RCC 7860 (cell line): Measurements from ENCODE around the gene FSTL4.

ENCODE experiments used
- DNase-seq: peaks from one replicate; pipeline ENCODE4 v3.0.0-alpha.2; 2015; ENCODE audit warnings: low spot score
- FAIRE-seq: peaks from 2 replicates; lab custom pipeline; 2012; peaks lifted over from hg19 to GRCh38; lab: Jason Lieb, UNC

FSTL4 gene

GRCh38 chr5:133372293-133372937, 239.9 kb downstream of the FSTL4 start:
- DNase-seq (no peak), FAIRE-seq (no peak)

- DNase-seq, result no peak
- FAIRE-seq, result no peak
Observed at GRCh38 chr5:133371371-133372155, 240.8 kb downstream of the FSTL4 start.

GRCh38 chr5:133370904-133371303, 241.4 kb downstream of the FSTL4 start:
- no peak for DNase-seq
- no peak for FAIRE-seq

GRCh38 chr5:133370036-133370831, 242.1 kb downstream of the FSTL4 start:
- no peak for FAIRE-seq

GRCh38 chr5:133368916-133369783, 243.2 kb downstream of the FSTL4 start:
- no peak for DNase-seq
- FAIRE-seq, result no peak

More at GRCh38 chr5:133370036-133370831, 242.1 kb downstream of the FSTL4 start:
- no peak for DNase-seq

- no peak for FAIRE-seq
- DNase-seq, result no peak
Observed at GRCh38 chr5:133367984-133368383, 244.4 kb downstream of the FSTL4 start.

- no peak for DNase-seq
- FAIRE-seq, result no peak
Observed at GRCh38 chr5:133367071-133367786, 245.1 kb downstream of the FSTL4 start.

GRCh38 chr5:133366438-133366837, 245.9 kb downstream of the FSTL4 start:
- FAIRE-seq, result no peak
- DNase-seq, result no peak

GRCh38 chr5:133365738-133366137, 246.6 kb downstream of the FSTL4 start:
- DNase-seq (no peak), FAIRE-seq (no peak)

- DNase-seq (no peak), FAIRE-seq (no peak)
Observed at GRCh38 chr5:133364936-133365707, 247.2 kb downstream of the FSTL4 start.

- DNase-seq, result no peak
- FAIRE-seq, result no peak
Observed at GRCh38 chr5:133363807-133364587, 248.3 kb downstream of the FSTL4 start.

- no peak for FAIRE-seq
Observed at GRCh38 chr5:133362438-133362837, 249.9 kb downstream of the FSTL4 start.

GRCh38 chr5:133361922-133362321, 250.4 kb downstream of the FSTL4 start:
- no peak for DNase-seq
- FAIRE-seq, result no peak

More at GRCh38 chr5:133362438-133362837, 249.9 kb downstream of the FSTL4 start:
- no peak for DNase-seq

GRCh38 chr5:133360693-133361472, 251.5 kb downstream of the FSTL4 start:
- no peak for DNase-seq
- FAIRE-seq, result no peak

- DNase-seq (no peak), FAIRE-seq (no peak)
Observed at GRCh38 chr5:133359861-133360260, 252.5 kb downstream of the FSTL4 start.

GRCh38 chr5:133358271-133358670, 254.1 kb downstream of the FSTL4 start:
- no peak for FAIRE-seq

GRCh38 chr5:133357758-133358157, 254.6 kb downstream of the FSTL4 start:
- no peak for DNase-seq
- no peak for FAIRE-seq

More at GRCh38 chr5:133358271-133358670, 254.1 kb downstream of the FSTL4 start:
- DNase-seq, result no peak
